NCI-H2227 (cell line): ENCODE results near the gene RFX4.

Experiments
- DNase-seq: peaks from one replicate; lab custom pipeline; 2025; ENCODE audit not compliant: unreplicated experiment; lab: John Stamatoyannopoulos, UW

The RFX4 gene

DNA sequence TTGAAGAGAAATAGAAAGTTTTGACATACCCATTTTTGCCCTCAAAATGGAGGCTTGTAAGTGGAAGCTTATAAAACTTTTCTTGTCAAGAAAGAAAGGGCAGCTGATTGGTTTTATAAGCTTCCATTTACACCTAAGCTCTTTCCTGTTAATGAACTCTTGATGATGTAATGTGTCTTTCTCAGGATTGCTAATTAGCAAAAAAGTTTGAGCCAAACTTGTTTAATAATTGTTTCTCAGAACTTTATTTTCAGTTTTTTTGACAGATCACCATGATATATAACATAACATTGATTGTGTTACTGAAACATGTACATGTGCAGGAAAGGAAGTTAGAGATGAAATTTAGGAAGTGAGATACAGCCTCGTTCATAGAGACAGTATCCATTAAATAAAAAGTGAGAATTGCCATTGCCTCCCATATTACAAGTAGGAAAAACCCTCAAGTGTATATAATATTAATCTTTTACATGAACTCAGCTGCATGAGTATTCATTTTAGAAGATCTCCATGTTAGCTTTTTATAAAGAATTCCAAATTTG, 218.4 kb downstream of the RFX4 start:
- DNase-seq: no peak

DNA sequence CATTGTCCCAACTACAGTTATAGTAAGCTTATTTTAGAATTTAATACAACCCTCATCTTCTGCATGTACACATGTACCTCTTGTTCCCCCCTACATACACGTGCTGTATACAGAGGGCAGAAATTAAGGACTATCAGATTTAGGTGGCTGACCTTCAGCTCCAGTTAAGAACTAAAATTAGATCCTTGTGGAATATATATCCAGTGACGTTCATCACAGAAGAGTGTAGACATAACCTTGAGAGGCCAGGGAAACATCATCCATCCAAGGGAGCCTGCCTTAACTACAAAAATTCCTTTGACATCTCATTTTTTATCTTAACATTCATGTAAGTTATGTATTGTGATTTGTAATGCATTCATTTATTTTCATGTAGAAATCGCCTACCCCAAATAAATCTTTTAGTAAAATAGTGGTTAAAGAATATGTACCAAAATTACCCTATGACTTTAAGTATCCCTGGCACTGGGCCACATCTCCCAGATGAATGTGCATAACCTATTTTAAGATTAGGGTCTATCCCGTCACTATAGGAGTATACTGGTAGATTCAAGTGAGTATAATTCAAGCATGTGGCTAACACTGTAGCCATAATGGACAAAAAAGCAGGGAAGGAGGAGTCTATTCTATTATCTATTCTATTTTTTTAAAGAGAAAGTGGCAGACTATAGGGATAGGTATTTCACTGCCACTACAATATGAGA, 219.2 kb downstream of the RFX4 start:
- no peak for DNase-seq

DNA sequence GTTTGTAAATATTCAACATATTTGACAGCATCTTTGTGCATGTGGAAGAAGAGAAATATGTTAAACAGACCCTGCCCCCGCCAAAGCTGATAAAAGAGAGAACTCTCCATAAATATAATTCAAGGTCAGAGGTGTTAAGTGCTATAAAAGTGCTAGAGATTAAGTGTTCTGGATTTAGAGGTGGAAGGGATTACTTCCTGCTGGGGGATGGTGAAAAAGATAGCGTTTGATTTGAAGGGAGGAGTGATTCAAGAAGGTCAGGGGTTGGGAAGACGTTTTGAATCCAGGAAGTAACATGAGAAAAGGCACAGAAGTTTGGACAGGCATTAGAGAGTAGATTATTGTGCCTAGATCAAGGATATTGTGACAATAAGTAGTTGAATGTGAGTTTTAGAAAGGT, 221.9 kb downstream of the RFX4 start:
- DNase-seq: no peak
